ENCODE results near the gene TET3.

Gene TET3

GRCh38 chr2:73980566-73980965 lies 4.1 kb upstream of the TET3 start:
- no peak for DNase-seq (ENCODE audit: low read depth)
- H3K4me3 ChIP-seq (ENCODE audit: low read depth, low read length) = peak overlapping the region; percentile 59
- no peak for TF ChIP-seq CTCF (IDR thresholded peaks at IDR 0.05; ENCODE audit: low read depth, low read length)
- no peak for TF ChIP-seq MYC (IDR thresholded peaks at IDR 0.05; ENCODE audit: low read depth, low read length)
- no peak for TF ChIP-seq POLR2A (IDR thresholded peaks at IDR 0.05; ENCODE audit: extremely low read depth, insufficient read length)
- TF ChIP-seq, protein P1, sequence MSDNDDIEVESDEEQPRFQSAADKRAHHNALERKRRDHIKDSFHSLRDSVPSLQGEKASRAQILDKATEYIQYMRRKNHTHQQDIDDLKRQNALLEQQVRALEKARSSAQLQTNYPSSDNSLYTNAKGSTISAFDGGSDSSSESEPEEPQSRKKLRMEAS (IDR thresholded peaks at IDR 0.05; ENCODE audit: low read depth, low read length) = no peak

DNA sequence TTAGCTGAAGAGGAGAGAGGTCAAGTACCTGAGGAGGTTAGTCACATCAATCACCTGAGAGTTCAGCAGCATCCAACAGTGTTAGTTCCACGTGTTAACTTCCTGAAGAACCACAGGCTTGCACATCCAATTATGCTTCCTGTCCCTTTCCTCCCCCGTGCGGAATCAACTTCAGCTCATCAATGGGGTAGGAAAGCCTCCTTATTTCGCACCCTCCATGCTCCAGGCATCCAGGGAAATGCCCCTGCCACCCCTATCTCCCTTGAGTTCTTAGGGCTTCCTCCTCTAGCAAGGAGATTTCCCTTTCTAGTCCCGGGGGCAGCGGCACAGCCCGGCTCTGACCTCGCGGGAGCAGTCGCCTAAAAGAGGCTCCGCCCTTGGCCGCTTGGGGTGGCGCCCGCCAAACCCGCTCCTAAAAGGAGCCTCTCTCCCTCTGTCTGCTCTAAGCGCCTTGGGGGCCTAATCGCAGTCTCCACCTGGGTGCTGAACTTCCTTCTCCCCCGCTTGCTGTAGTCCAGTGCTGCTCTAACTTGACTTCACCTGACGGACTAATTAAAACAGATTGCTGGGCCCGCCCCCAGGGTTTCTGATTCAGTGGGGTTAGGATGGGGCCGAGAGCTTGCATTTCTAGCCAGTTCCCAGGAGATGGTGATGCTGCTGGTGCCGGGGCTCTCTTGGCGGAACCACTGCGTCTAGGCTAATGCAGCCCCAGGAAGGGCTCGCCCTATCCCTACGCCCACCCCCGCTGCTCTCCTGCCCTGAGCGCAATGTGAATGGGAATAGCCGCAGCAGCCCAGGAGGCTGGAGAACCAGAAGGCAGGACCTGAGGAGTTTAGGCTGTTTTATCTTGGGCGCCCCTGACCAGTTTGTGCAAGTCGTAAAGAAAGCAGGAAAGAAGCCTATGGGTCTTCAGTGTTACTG lies 3.4 kb upstream of the TET3 start:
- DNase-seq (ENCODE audit: low read depth) = peak; percentile 70
- TF ChIP-seq POLR2A (IDR thresholded peaks at IDR 0.05; ENCODE audit: extremely low read depth, insufficient read length) = no peak
- no peak for TF ChIP-seq CTCF (IDR thresholded peaks at IDR 0.05; ENCODE audit: low read depth, low read length)
- TF ChIP-seq, protein P1 (IDR thresholded peaks at IDR 0.05; ENCODE audit: low read depth, low read length) = no peak
- no peak for TF ChIP-seq MYC (IDR thresholded peaks at IDR 0.05; ENCODE audit: low read depth, low read length)
- H3K4me3 ChIP-seq (ENCODE audit: low read depth, low read length) = peak overlapping the region; percentile 59

DNA sequence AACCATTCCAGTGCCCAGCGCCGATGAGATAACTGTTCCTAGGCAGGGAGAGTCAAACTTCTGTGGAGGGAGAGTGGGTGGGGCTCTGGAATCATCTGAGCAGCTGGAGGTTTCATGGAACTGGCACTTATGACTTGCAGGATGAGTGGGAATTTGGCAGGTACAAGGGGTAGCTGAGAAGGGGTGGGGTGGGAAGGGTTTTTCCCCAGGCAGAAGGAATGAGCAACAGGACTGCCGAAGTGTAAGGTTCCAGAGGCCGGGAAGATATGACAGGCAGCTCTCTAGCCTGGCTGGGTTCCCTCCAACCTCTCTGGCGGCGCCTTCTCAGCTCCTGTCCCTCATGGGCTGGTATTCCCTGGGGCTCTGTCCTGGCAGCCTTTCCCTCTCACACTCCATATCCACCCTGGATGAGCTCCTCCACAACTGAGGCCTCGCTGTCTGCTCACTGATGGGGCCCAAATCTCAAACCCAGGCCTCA lies 2.5 kb upstream of the TET3 start:
- no peak for TF ChIP-seq CTCF (IDR thresholded peaks at IDR 0.05; ENCODE audit: low read depth, low read length)
- DNase-seq (ENCODE audit: low read depth) = no peak
- H3K4me3 ChIP-seq (ENCODE audit: low read depth, low read length) = no peak overlapping the region

GRCh38 chr2:73983322-73984202 lies 1.1 kb upstream of the TET3 start:
- peak; percentile 86 for DNase-seq (ENCODE audit: low read depth)
- H3K4me3 ChIP-seq (ENCODE audit: low read depth, low read length) = peak overlapping the region; percentile 71
- TF ChIP-seq, protein P1 (IDR thresholded peaks at IDR 0.05; ENCODE audit: low read depth, low read length) = peak; percentile 16; the same call in 1 of the 2 replicates
- TF ChIP-seq CTCF (IDR thresholded peaks at IDR 0.05; ENCODE audit: low read depth, low read length) = peak; percentile 14
- no peak for TF ChIP-seq MYC (IDR thresholded peaks at IDR 0.05; ENCODE audit: low read depth, low read length)

DNA sequence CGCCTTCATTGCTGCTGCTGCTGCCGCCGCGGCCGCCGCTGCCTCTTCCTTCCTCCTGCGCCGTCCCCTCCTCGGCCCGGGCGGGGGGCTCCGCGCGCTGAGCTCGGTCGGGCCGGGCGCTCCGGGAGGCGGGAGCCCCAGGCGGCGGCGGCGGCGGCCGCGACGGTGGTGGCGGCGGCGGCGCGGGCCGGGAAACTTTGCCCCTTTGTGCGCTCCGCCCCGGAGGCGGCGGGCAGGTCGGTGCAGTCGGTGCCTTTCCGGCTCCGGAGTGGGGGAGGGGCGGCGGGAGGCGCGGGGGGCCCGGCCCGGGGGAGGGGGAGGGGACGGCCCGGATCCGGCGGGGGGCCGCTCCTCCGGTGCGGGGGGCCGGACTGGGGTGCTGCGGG lies 205 bp downstream of the TET3 start:
- no peak for DNase-seq (ENCODE audit: low read depth)
- no peak overlapping the region for H3K4me3 ChIP-seq (ENCODE audit: low read depth, low read length)
- peak; percentile 31 for TF ChIP-seq POLR2A (IDR thresholded peaks at IDR 0.05; ENCODE audit: extremely low read depth, insufficient read length)
- TF ChIP-seq MYC (IDR thresholded peaks at IDR 0.05; ENCODE audit: low read depth, low read length) = no peak

Data from NB4 (cell line).